GM18526 (cell line): ENCODE measurements around the gene CTNND2.

Experiments
- POLR2A ChIP-seq: IDR thresholded peaks from 3 replicates; pipeline ENCODE4 v1.6.1; 2011; ENCODE audit not compliant: insufficient read length; ENCODE audit errors: extremely low read depth

CTNND2 gene

GRCh38 chr5:11815481-11815880, 88.8 kb downstream of the CTNND2 start:
- TF ChIP-seq POLR2A = no peak

GRCh38 chr5:11814373-11814772, 89.9 kb downstream of the CTNND2 start:
- TF ChIP-seq POLR2A = no peak

GRCh38 chr5:11809407-11809806, 94.8 kb downstream of the CTNND2 start:
- no peak for TF ChIP-seq POLR2A

- TF ChIP-seq POLR2A = no peak
Measured at GRCh38 chr5:11803436-11803835, 100.8 kb downstream of the CTNND2 start.

GRCh38 chr5:11801061-11801460, 103.2 kb downstream of the CTNND2 start:
- TF ChIP-seq POLR2A = no peak

GRCh38 chr5:11797132-11797531, 107.1 kb downstream of the CTNND2 start:
- no peak for TF ChIP-seq POLR2A

- no peak for TF ChIP-seq POLR2A
Measured at GRCh38 chr5:11793396-11793795, 110.8 kb downstream of the CTNND2 start.

- TF ChIP-seq POLR2A = no peak
Measured at GRCh38 chr5:11792621-11793020, 111.6 kb downstream of the CTNND2 start.

- no peak for TF ChIP-seq POLR2A
Measured at GRCh38 chr5:11791792-11792191, 112.5 kb downstream of the CTNND2 start.

GRCh38 chr5:11790201-11790600, 114.0 kb downstream of the CTNND2 start:
- TF ChIP-seq POLR2A = no peak

GRCh38 chr5:11785771-11786352, 118.4 kb downstream of the CTNND2 start:
- no peak for TF ChIP-seq POLR2A

- no peak for TF ChIP-seq POLR2A
Measured at GRCh38 chr5:11780641-11781345, 123.5 kb downstream of the CTNND2 start.

- TF ChIP-seq POLR2A = no peak
Measured at GRCh38 chr5:11777096-11777495, 127.2 kb downstream of the CTNND2 start.

- no peak for TF ChIP-seq POLR2A
Measured at GRCh38 chr5:11770310-11770709, 133.9 kb downstream of the CTNND2 start.

GRCh38 chr5:11760934-11761603, 143.2 kb downstream of the CTNND2 start:
- TF ChIP-seq POLR2A = no peak

GRCh38 chr5:11758321-11758720, 145.9 kb downstream of the CTNND2 start:
- no peak for TF ChIP-seq POLR2A
